ENCODE data around the gene FAM234B.

Gene FAM234B

DNA sequence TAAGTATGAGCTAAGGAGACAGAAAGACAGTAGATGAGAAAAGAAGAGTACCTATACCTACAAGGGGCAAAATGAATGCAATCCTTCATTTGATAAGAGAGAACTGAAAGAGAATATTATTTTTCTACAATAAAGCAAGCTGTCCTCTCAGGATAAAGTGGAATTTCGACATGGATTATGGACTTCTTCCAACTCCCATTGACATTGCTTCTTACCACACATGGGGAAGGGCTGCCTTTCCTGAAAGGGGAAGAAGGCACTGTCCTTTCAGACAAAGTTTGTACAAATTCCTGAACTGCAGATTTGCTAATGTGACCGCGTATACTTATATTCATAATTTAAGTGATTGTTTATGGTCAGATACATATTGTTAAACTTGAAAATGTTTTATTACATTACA is 39.8 kb upstream of the FAM234B start:
- TF ChIP-seq, protein P1, sequence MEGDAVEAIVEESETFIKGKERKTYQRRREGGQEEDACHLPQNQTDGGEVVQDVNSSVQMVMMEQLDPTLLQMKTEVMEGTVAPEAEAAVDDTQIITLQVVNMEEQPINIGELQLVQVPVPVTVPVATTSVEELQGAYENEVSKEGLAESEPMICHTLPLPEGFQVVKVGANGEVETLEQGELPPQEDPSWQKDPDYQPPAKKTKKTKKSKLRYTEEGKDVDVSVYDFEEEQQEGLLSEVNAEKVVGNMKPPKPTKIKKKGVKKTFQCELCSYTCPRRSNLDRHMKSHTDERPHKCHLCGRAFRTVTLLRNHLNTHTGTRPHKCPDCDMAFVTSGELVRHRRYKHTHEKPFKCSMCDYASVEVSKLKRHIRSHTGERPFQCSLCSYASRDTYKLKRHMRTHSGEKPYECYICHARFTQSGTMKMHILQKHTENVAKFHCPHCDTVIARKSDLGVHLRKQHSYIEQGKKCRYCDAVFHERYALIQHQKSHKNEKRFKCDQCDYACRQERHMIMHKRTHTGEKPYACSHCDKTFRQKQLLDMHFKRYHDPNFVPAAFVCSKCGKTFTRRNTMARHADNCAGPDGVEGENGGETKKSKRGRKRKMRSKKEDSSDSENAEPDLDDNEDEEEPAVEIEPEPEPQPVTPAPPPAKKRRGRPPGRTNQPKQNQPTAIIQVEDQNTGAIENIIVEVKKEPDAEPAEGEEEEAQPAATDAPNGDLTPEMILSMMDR (IDR thresholded peaks at IDR 0.05; ENCODE audit: borderline replicate concordance, insufficient read depth, low read depth, low read length), result no peak
- H3K4me3 ChIP-seq (ENCODE audit: low read depth, low read length), result no peak overlapping the region

- TF ChIP-seq, protein P1 (IDR thresholded peaks at IDR 0.05; ENCODE audit: borderline replicate concordance, insufficient read depth, low read depth, low read length), result no peak
- no peak overlapping the region for H3K4me3 ChIP-seq (ENCODE audit: low read depth, low read length)
Observed at GRCh38 chr12:13004986-13005385, 39.2 kb upstream of the FAM234B start.

DNA sequence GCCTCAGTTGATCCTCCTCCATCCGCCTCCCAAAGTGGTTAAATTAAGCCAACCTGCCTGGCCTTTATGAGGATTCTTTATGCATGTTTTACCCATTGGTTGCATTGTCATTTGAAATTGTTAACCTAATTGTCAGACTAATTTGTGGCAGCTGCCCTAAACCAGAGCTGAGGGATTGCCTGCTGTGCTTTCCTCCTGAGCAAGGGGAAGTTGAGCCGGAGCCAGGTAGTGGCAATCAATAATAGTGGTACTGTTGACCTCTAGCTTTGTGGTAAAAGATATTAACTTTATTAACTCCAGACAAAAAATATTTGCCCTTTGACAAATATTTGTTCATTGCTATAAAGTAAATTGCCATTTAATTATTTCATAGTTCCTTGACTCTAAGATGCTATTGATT is 38.5 kb upstream of the FAM234B start:
- TF ChIP-seq, protein P1 (IDR thresholded peaks at IDR 0.05; ENCODE audit: borderline replicate concordance, insufficient read depth, low read depth, low read length), result no peak
- H3K4me3 ChIP-seq (ENCODE audit: low read depth, low read length), result no peak overlapping the region

DNA sequence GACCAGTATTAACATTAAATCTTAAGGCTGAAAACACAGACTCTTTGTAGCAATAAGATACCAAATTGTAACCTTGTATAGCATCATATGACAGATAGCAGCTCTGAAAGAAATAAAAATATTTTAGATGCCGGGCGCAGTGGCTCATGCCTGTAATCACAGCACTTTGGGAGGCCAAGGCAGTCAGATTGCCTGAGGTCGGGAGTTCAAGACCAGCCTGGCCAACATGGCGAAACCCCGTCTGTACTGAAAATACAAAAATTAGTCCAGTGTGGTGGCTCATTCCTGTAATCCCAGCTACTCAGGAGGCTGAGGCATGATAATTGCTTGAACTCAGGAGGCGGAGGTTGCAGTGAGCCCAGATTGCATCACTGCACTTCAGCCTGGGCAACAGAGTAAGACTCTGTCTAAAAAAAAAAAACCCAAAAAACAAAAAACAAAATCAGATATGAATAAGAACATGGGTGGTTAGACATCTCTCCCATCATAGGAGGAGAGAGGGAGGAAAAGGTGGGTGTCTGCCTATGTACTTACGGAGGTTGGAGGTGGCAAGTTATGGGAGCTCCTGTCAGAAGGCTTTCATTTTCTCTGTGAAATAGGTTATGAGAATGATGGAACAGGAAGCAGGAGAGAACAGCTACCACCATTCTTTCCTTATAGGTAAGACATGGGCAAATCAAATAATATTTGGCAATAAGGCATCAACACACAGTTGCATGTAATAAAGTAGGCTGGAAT is 36.5 kb upstream of the FAM234B start:
- no peak overlapping the region for H3K4me3 ChIP-seq (ENCODE audit: low read depth, low read length)
- TF ChIP-seq, protein P1 (IDR thresholded peaks at IDR 0.05; ENCODE audit: borderline replicate concordance, insufficient read depth, low read depth, low read length), result no peak

GRCh38 chr12:13008741-13009380 is 35.3 kb upstream of the FAM234B start:
- TF ChIP-seq, protein P1 (IDR thresholded peaks at IDR 0.05; ENCODE audit: borderline replicate concordance, insufficient read depth, low read depth, low read length), result no peak
- no peak overlapping the region for H3K4me3 ChIP-seq (ENCODE audit: low read depth, low read length)

DNA sequence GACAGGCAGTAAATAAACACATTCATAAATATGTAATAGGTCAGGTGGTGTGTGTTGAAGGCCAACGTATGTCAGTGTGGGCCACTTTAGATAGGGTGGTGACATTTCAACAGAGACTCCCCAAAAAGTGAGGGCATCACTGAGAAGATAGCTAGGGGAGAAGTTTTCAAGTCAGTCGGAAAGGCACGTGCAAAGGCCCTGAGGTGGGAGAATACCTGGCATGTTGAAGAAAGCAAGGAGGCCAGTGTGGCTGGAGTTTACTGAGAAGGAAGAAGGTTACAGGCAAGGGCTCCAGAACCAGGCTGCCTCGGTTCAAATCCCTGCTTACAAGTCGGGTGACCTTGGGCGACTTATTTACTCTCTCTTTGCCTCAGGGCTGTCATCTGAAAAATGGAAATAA is 33.1 kb upstream of the FAM234B start:
- TF ChIP-seq, protein P1 (IDR thresholded peaks at IDR 0.05; ENCODE audit: borderline replicate concordance, insufficient read depth, low read depth, low read length), result no peak

DNA sequence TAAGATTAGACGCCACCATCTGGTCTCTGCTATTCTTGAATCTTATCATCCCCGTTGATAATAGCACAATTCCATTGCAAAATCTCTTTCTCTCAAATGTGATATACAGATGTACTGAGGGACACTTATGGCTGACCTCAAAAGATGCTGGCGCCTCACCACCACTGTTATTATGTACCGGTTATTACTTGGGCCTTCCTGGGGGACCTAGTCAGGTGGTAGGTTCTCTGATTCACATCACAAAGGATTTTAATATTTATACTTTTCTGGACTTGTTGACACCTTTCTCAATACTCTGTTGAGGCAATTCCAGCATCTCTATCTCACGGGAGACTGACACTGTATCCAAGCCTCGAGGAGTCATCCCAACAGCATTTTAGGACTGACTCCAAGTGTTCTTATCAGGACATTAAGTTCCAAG is 21.3 kb upstream of the FAM234B start:
- no peak overlapping the region for H3K4me3 ChIP-seq (ENCODE audit: low read depth, low read length)
- TF ChIP-seq, protein P1 (IDR thresholded peaks at IDR 0.05; ENCODE audit: borderline replicate concordance, insufficient read depth, low read depth, low read length), result no peak

More for the DNA sequence above, 33.1 kb upstream of the FAM234B start:
- H3K4me3 ChIP-seq (ENCODE audit: low read depth, low read length), result no peak overlapping the region
